ENCODE measurements around the gene ZNF839.

DNA sequence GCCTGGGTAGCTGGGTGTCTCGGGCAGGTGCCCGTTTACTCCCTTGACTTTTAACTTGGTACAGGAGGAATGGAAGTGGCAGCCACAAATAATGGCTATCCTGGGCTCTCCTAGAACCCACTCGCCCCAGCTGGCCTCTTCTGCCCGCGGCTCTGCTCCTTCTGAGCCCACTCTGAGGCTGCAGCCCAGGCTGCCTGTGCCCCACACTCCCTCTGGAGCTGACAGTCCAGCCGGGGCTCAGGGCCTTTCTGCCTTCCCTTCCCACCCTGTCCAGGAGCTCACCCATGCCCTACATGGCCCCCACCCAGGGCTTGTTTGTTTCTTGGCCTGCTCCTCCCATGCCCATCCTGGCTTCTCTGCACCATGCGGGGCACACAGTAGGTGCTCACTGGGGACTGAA, 15.6 kb downstream of the ZNF839 start:
- TF ChIP-seq, protein P1, sequence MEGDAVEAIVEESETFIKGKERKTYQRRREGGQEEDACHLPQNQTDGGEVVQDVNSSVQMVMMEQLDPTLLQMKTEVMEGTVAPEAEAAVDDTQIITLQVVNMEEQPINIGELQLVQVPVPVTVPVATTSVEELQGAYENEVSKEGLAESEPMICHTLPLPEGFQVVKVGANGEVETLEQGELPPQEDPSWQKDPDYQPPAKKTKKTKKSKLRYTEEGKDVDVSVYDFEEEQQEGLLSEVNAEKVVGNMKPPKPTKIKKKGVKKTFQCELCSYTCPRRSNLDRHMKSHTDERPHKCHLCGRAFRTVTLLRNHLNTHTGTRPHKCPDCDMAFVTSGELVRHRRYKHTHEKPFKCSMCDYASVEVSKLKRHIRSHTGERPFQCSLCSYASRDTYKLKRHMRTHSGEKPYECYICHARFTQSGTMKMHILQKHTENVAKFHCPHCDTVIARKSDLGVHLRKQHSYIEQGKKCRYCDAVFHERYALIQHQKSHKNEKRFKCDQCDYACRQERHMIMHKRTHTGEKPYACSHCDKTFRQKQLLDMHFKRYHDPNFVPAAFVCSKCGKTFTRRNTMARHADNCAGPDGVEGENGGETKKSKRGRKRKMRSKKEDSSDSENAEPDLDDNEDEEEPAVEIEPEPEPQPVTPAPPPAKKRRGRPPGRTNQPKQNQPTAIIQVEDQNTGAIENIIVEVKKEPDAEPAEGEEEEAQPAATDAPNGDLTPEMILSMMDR (conservative IDR thresholded peaks at IDR 0.05 in 1 of 2, IDR thresholded peaks at IDR 0.05 in 1 of 2; ENCODE audit: low read depth in 1 of 2, low read length in 2 of 2): no peak
- TF ChIP-seq EZH2 (IDR thresholded peaks at IDR 0.05; ENCODE audit: low read length, missing control alignments): no peak
